Right forelimb (tissue), 1 donor: ENCODE data around the gene ZNF460.

Experiments
- DNase-seq: peaks from one replicate; pipeline ENCODE4 v3.0.0-alpha.2; 2018

ZNF460 gene

GRCh38 chr19:57280962-57281400 is 696 bp downstream of the ZNF460 start:
- peak; percentile 51 for DNase-seq

- DNase-seq = no peak
Measured at GRCh38 chr19:57282011-57282643, 1.8 kb downstream of the ZNF460 start.

GRCh38 chr19:57288373-57288772 is 8.1 kb downstream of the ZNF460 start:
- no peak for DNase-seq

- DNase-seq = no peak
Measured at GRCh38 chr19:57290970-57291369, 10.7 kb downstream of the ZNF460 start.

- DNase-seq = no peak
Measured at GRCh38 chr19:57292547-57292946, 12.3 kb downstream of the ZNF460 start.

- no peak for DNase-seq
Measured at GRCh38 chr19:57293719-57294118, 13.4 kb downstream of the ZNF460 start.

- DNase-seq = no peak
Measured at GRCh38 chr19:57302020-57302465, 21.8 kb downstream of the ZNF460 start.

- DNase-seq = no peak
Measured at GRCh38 chr19:57302727-57303401, 22.6 kb downstream of the ZNF460 start.

GRCh38 chr19:57305056-57305455 is 24.8 kb downstream of the ZNF460 start:
- no peak for DNase-seq

GRCh38 chr19:57308514-57308913 is 28.2 kb downstream of the ZNF460 start:
- no peak for DNase-seq

- no peak for DNase-seq
Measured at GRCh38 chr19:57310792-57311191, 30.5 kb downstream of the ZNF460 start.

- DNase-seq = no peak
Measured at GRCh38 chr19:57314146-57314545, 33.9 kb downstream of the ZNF460 start.

- no peak for DNase-seq
Measured at GRCh38 chr19:57317503-57317902, 37.2 kb downstream of the ZNF460 start.

- DNase-seq = no peak
Measured at GRCh38 chr19:57319869-57320179, 39.5 kb downstream of the ZNF460 start.

- peak; percentile 97 for DNase-seq
Measured at GRCh38 chr19:57320180-57321084, 40.1 kb downstream of the ZNF460 start, which contains the start of gene ZNF543. Gene ZNF543 (plus strand): TSS chr19:57320472. CDS start chr19:57320854, 382 bp downstream.

- no peak for DNase-seq
Measured at GRCh38 chr19:57321116-57321515, 40.8 kb downstream of the ZNF460 start.

- DNase-seq = no peak
Measured at GRCh38 chr19:57321751-57322150, 41.5 kb downstream of the ZNF460 start.

- DNase-seq = no peak
Measured at GRCh38 chr19:57324992-57325391, 44.7 kb downstream of the ZNF460 start.

GRCh38 chr19:57327993-57328392 is 47.7 kb downstream of the ZNF460 start:
- no peak for DNase-seq

GRCh38 chr19:57334191-57334590 is 53.9 kb downstream of the ZNF460 start:
- DNase-seq = no peak

GRCh38 chr19:57338877-57339276 is 58.6 kb downstream of the ZNF460 start:
- no peak for DNase-seq

GRCh38 chr19:57342582-57342981 is 62.3 kb downstream of the ZNF460 start:
- DNase-seq = no peak
